Naive B cell (primary cell): ENCODE results near the gene CLEC2L. TPM values are rescaled to one million over a fixed set of nuclear protein-coding genes. Genes with fewer than 3 reads are reported as not detected.

ENCODE experiments used
- ATAC-seq, 2 donors: fragments of 150-1000 bp; cut with Tn5 transposase; 2 replicates each; pipeline ENCODE4 v1.10.0; 2021; ENCODE audit warnings: low read depth in 2 of 2, mild to moderate bottlenecking in 2 of 2, moderate library complexity in 2 of 2
- DNase-seq: peaks from one replicate; pipeline ENCODE4 v3.0.0; 2022
- H3K27ac Mint-ChIP-seq, 6 donors: one replicate each; pipeline ENCODE4 v1.8.0; 2020 to 2022; ENCODE audit warnings: mild to moderate bottlenecking in 6 of 6, mixed read lengths in 6 of 6, moderate library complexity in 5 of 6, inconsistent platforms in 2 of 6
- H3K27me3 Mint-ChIP-seq, 3 donors: one replicate each; pipeline ENCODE4 v1.8.0; 2021 to 2022; ENCODE audit warnings: mixed read lengths in 3 of 3, mild to moderate bottlenecking in 1 of 3
- H3K36me3 Mint-ChIP-seq, 2 donors: one replicate each; pipeline ENCODE4 v1.8.0; 2020 to 2022; ENCODE audit warnings: mixed read lengths in 2 of 2, inconsistent platforms in 1 of 2, mild to moderate bottlenecking in 1 of 2
- H3K4me1 Mint-ChIP-seq, 3 donors: one replicate each; pipeline ENCODE4 v1.8.0; 2020 to 2022; ENCODE audit warnings: mixed read lengths in 3 of 3, inconsistent platforms in 1 of 3, mild to moderate bottlenecking in 1 of 3, moderate library complexity in 1 of 3
- H3K4me3 Mint-ChIP-seq, 8 donors: one replicate each; pipeline ENCODE4 v1.8.0; 2020 to 2022; ENCODE audit warnings: mild to moderate bottlenecking in 8 of 8, mixed read lengths in 8 of 8, moderate library complexity in 8 of 8, inconsistent platforms in 2 of 8
- H3K9me3 Mint-ChIP-seq, 7 donors: one replicate each; pipeline ENCODE4 v1.8.0; 2020 to 2022; ENCODE audit warnings: mixed read lengths in 7 of 7, mild to moderate bottlenecking in 5 of 7, inconsistent platforms in 2 of 7, moderate library complexity in 1 of 7
- polyA plus RNA-seq, 6 donors: library from polyadenylated mRNA; unstranded; fragments of 300-500 nt; fragmentation: Illumina TruSeq; gene quantifications; one replicate each; pipeline ENCODE4 v1.2.3, GENCODE V29; 2021; ENCODE audit warnings: low read depth in 6 of 6

CLEC2L gene
- polyA plus RNA-seq, 6 donors from 2014 or later = not detected

- H3K4me3 Mint-ChIP-seq = no peak overlapping the region
- peaks cover 2 to 8% of the 10 kb centered on the region in 2 donors for H3K36me3 Mint-ChIP-seq
- H3K27ac Mint-ChIP-seq = no peak overlapping the region
- no peaks in the 10 kb centered on the region for H3K9me3 Mint-ChIP-seq
- no peaks in the 10 kb centered on the region for H3K27me3 Mint-ChIP-seq
- no peak for DNase-seq
- ATAC-seq = no peak
- peaks cover 0 to 7% (median 0%) of the 10 kb centered on the region in 3 donors for H3K4me1 Mint-ChIP-seq
Observed at GRCh38 chr7:139575338-139575680, 51.8 kb downstream of the CLEC2L start.

DNA sequence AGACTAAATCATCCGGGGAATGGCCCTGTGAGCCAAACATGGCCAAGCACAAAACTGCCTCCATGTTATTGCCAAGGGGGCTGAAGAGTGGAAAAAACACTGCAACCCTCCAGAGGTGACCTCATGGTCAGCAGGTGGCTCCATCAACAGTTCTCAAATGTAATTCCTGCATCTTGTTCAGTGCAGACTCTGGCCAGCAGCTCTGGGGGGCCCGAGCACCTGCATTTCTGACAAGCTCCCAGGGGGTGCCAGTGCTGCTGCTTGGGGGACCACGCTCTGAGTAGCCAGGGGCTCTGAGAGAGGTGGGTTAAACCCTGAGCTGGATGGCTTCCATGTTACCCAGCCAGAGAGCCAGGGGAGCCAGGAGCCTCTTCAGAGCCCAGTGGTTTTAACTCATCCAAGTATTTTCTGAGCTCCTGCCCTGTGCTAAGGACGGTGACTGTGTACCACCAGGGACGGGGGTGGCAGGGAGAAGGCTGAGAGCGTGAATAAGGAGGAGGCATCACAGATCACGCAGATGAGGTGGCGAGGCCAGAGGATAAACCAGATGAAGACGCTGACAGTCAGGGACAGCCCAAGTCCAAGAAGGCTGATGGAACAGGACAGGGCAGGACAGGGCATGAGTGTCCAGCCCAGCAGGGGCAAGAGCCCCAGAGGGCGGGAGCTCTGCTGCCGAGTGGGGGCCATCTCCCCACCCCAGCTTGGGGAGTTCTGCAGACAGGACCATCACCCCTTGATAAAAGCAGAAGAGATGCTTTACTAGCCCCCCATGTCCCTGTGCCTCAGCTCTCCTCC lies 52.9 kb downstream of the CLEC2L start:
- peaks cover 5 to 8% of the 10 kb centered on the region in 2 donors for H3K36me3 Mint-ChIP-seq
- no peak for ATAC-seq
- H3K4me3 Mint-ChIP-seq = no peak overlapping the region
- H3K27me3 Mint-ChIP-seq = no peaks in the 10 kb centered on the region
- DNase-seq = no peak
- no peak overlapping the region for H3K27ac Mint-ChIP-seq
- peaks cover 0 to 7% (median 0%) of the 10 kb centered on the region in 3 donors for H3K4me1 Mint-ChIP-seq
- no peaks in the 10 kb centered on the region for H3K9me3 Mint-ChIP-seq

DNA sequence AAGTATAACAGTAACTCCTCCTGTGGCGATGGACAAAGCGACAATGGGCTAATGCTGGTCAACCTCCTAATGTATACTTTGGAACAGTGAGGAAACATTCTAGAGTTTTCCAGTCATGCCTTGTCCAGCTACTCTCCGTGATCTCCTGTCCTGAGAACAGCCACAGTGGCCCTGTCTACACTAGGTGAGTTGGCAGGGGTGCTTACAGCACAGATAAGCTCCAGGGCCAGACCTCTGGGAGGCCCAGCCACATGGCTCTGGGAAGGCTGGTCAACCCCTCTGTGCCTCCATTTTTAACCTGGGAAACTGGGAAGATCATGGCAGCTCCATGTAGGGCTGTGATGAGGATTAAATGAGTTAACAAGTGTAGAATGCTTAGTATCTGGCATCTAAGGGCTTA lies 57.0 kb downstream of the CLEC2L start:
- Mint-ChIP-seq H3K36me3 (peaks cover 5 to 6% of the 10 kb centered on the region in 2 donors), H3K27ac (no peak overlapping the region), H3K27me3 (no peaks in the 10 kb centered on the region), H3K9me3 (no peaks in the 10 kb centered on the region), H3K4me1 (peaks cover 0 to 1% (median 0%) of the 10 kb centered on the region in 3 donors), H3K4me3 (no peak overlapping the region)
- ATAC-seq (no peak), DNase-seq (no peak)

DNA sequence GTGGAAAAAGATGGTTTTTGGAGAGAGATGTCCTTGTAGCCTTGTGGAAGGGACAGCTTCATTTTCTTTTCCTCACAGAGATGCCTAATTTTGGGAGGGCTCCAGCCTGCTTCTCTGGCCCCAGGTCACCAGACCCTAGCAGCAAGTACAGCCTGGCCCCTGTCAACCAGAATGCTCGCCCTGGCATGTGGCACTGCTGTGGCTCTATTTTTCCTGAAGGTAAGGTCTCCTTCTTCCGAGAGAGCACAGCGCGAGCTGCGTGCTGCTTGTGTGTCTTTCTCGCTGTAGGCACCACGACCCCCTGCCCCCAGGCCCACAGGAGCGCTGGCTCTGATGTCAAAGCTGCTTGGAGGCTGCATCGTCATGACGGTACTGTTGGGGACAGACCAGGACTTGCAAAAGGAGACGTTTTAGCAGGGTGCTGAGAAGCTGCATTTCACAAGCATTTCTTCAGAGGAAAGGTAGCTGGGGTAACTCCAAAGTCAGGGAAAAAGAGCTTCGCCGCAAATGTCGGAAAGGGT lies 58.7 kb downstream of the CLEC2L start:
- Mint-ChIP-seq H3K4me3 (no peak overlapping the region), H3K4me1 (no peaks in the 10 kb centered on the region), H3K9me3 (no peaks in the 10 kb centered on the region), H3K27ac (peak overlapping the region in 1 of 6 donors; percentile 49), H3K36me3 (peaks cover 5 to 10% of the 10 kb centered on the region in 2 donors), H3K27me3 (no peaks in the 10 kb centered on the region)
- DNase-seq (no peak), ATAC-seq (no peak)

DNA sequence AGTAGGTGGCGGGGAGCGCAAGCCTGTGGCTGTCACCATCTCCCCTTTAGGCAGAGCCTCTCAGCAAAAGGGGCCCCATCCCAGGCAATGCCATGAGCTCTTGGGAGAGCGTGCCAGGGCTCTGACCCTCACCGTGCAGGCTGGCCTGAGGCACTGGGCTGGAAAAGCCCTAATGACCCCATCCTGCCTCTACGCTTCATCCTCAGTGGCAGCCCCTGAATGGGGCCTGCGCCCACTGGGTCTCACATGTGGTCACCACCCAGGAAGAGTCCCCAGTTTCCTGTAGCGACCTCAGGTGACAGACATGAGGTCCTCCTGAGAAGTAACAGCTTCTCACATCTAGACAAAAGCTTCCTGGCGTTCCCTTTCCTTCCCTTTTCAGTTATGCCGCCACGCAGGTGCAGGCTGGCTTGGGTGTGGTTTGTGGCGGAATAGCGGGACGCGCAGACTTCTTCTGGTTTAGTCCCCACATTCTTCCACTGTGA lies 59.2 kb downstream of the CLEC2L start:
- no peaks in the 10 kb centered on the region for H3K27me3 Mint-ChIP-seq
- H3K36me3 Mint-ChIP-seq = peaks cover 5 to 10% of the 10 kb centered on the region in 2 donors
- ATAC-seq = no peak
- DNase-seq = no peak
- H3K9me3 Mint-ChIP-seq = no peaks in the 10 kb centered on the region
- peak overlapping the region in 2 of 6 donors; percentile 49 to 57 for H3K27ac Mint-ChIP-seq
- no peak overlapping the region for H3K4me3 Mint-ChIP-seq
- H3K4me1 Mint-ChIP-seq = no peaks in the 10 kb centered on the region

- ATAC-seq (no peak), DNase-seq (no peak)
- Mint-ChIP-seq H3K4me1 (no peaks in the 10 kb centered on the region), H3K27me3 (no peaks in the 10 kb centered on the region), H3K36me3 (peaks cover 5 to 10% of the 10 kb centered on the region in 2 donors), H3K9me3 (no peaks in the 10 kb centered on the region), H3K4me3 (no peak overlapping the region), H3K27ac (no peak overlapping the region)
Observed at GRCh38 chr7:139583826-139584553, 60.5 kb downstream of the CLEC2L start.

DNA sequence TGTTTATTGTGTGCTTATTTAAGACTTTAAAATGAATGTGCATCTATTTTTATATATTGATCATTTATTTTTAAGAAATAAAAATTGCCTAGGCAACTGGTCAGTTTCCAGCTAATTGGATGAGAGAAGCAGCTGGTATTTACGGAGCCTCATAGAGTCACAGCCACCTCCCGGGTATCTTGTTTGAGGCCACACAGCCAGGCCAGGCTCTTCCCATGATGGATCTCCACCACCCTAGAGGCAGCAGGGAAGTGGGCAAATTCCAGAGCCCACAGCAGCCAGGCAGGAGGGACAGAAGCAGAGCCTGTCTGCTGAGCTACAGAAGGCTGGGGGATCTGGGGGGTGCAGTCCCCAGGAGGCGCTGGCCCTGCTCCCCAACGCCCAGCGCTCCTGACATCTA lies 61.6 kb downstream of the CLEC2L start:
- H3K9me3 Mint-ChIP-seq = no peaks in the 10 kb centered on the region
- no peak overlapping the region for H3K4me3 Mint-ChIP-seq
- no peaks in the 10 kb centered on the region for H3K27me3 Mint-ChIP-seq
- peaks cover 5 to 10% of the 10 kb centered on the region in 2 donors for H3K36me3 Mint-ChIP-seq
- H3K27ac Mint-ChIP-seq = no peak overlapping the region
- no peak for ATAC-seq
- H3K4me1 Mint-ChIP-seq = no peaks in the 10 kb centered on the region
- DNase-seq = no peak

DNA sequence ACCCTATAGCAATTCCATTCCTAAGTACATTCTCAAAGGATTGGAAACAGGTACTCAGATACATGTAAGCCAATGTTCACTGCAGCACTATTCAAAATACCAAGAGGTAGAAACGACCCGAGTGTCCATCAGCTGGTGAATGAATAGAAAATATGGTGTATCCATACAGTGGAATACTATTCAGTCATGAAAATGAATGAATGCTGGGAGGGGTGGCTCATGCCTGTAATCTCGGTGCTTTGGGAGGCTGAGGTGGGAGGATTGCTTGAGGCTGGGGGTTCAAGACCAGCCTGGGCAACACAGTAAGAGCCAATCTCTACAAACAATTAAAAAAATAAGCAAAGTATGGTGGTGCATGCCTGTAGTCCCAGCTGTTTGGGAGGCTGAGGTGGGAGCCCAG lies 62.8 kb downstream of the CLEC2L start:
- Mint-ChIP-seq H3K36me3 (peaks cover 2 to 10% of the 10 kb centered on the region in 2 donors), H3K9me3 (no peaks in the 10 kb centered on the region), H3K27ac (peak overlapping the region in 1 of 6 donors; percentile 29), H3K4me3 (no peak overlapping the region), H3K4me1 (no peaks in the 10 kb centered on the region), H3K27me3 (no peaks in the 10 kb centered on the region)
- DNase-seq (no peak), ATAC-seq (no peak)

GRCh38 chr7:139587535-139587934 lies 64.0 kb downstream of the CLEC2L start:
- DNase-seq = no peak
- H3K4me1 Mint-ChIP-seq = no peaks in the 10 kb centered on the region
- H3K4me3 Mint-ChIP-seq = no peak overlapping the region
- H3K36me3 Mint-ChIP-seq = peaks cover 10 to 11% of the 10 kb centered on the region in 2 donors
- no peaks in the 10 kb centered on the region for H3K9me3 Mint-ChIP-seq
- H3K27me3 Mint-ChIP-seq = no peaks in the 10 kb centered on the region
- ATAC-seq = no peak
- H3K27ac Mint-ChIP-seq = peak overlapping the region in 1 of 6 donors; percentile 74

- Mint-ChIP-seq H3K27ac (peak overlapping the region in 1 of 6 donors; percentile 72), H3K36me3 (peaks cover 7 to 11% of the 10 kb centered on the region in 2 donors), H3K27me3 (no peaks in the 10 kb centered on the region), H3K4me1 (no peaks in the 10 kb centered on the region), H3K4me3 (no peak overlapping the region), H3K9me3 (no peaks in the 10 kb centered on the region)
- ATAC-seq = no peak
- no peak for DNase-seq
Observed at GRCh38 chr7:139588632-139589031, 65.1 kb downstream of the CLEC2L start.

GRCh38 chr7:139589474-139589873 lies 66.0 kb downstream of the CLEC2L start:
- no peak for ATAC-seq
- H3K4me1 Mint-ChIP-seq = no peaks in the 10 kb centered on the region
- no peaks in the 10 kb centered on the region for H3K9me3 Mint-ChIP-seq
- H3K27me3 Mint-ChIP-seq = no peaks in the 10 kb centered on the region
- H3K4me3 Mint-ChIP-seq = no peak overlapping the region
- no peak overlapping the region for H3K27ac Mint-ChIP-seq
- DNase-seq = no peak
- H3K36me3 Mint-ChIP-seq = peaks cover 12 to 15% of the 10 kb centered on the region in 2 donors

DNA sequence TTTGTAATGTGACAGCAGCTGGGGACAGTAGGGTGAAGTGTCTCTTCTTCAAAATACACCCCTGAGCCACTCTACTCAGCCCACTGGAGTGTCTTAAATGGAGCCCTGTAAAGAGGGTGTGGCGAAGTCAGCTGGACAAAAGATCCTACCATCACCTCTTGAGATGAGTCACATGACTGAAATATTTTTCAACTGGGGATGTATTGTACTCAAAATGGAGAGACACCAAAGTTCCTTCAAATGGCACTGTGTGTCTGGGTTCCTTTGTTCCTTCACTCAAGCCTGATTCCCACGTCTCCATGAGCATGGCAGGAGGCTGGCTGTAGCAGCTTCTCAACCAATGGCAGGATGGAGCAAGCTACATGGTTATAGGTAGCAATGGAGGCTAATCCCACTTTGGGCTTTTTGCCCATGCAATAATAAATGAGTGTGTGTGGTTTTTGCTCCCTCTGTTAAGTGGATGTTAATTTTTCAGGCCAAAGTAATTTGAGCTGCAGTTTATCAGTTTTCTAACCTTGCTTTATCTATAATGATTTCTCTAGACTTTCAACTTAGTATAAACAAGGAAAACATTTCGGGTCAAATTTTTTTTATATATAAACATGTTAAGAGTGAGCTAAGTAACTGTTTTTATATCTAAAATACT lies 68.2 kb downstream of the CLEC2L start:
- Mint-ChIP-seq H3K27me3 (no peaks in the 10 kb centered on the region), H3K4me1 (no peaks in the 10 kb centered on the region), H3K36me3 (peaks cover 28 to 30% of the 10 kb centered on the region in 2 donors), H3K4me3 (no peak overlapping the region), H3K9me3 (no peaks in the 10 kb centered on the region), H3K27ac (no peak overlapping the region)
- no peak for DNase-seq
- no peak for ATAC-seq

GRCh38 chr7:139592801-139593461 lies 69.4 kb downstream of the CLEC2L start:
- H3K27ac Mint-ChIP-seq = no peak overlapping the region
- H3K36me3 Mint-ChIP-seq = peaks cover 27 to 30% of the 10 kb centered on the region in 2 donors
- no peak overlapping the region for H3K4me3 Mint-ChIP-seq
- no peaks in the 10 kb centered on the region for H3K9me3 Mint-ChIP-seq
- H3K4me1 Mint-ChIP-seq = no peaks in the 10 kb centered on the region
- DNase-seq (no peak), ATAC-seq (no peak)
- H3K27me3 Mint-ChIP-seq = no peaks in the 10 kb centered on the region
